Jurkat, Clone E6-1 (cell line): ENCODE measurements around the gene PNPLA7.
"Not testable (repeated sequence)": the region's sequence is repeated elsewhere in the genome, so short reads cannot be mapped to it uniquely, and the experiment has no call there.

Experiments
- DNase-seq: peaks from one replicate; pipeline ENCODE4 v3.0.0-alpha.2; 2011; ENCODE audit warnings: low read depth, low spot score
- H3K4me3 ChIP-seq: 2 replicates; pipeline ENCODE4 v1.5.1; 2011; ENCODE audit warnings: mild to moderate bottlenecking, low read length, control low read depth, moderate library complexity

The PNPLA7 gene

DNA sequence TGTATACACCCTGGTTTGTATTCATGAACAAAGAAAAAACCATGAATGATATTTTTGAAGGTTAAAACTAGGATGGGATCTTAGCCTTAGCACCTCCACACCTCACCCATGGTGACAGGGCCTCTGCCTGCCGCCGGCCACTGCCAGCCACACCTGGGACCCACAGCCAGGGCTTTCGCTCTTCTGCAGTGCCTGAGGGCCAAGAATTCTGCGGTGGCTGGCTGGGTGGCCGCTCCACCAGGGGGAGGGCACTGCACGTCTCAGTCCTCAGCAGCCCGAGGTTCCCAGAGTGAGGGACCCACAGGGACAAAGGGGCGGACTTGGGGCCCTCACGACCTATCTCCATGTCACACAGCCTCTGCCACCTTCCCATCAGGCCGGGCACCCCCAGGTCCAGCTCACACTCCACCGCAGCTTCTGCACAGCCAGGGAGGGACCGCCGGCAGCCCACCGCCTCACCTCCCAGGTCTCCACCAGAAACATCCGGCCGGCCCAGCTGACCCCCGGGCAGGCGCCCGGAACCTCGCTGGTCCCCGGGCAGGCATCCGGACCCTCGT, 134.1 kb downstream of the PNPLA7 start:
- no peak overlapping the region for H3K4me3 ChIP-seq
- DNase-seq, result no peak

DNA sequence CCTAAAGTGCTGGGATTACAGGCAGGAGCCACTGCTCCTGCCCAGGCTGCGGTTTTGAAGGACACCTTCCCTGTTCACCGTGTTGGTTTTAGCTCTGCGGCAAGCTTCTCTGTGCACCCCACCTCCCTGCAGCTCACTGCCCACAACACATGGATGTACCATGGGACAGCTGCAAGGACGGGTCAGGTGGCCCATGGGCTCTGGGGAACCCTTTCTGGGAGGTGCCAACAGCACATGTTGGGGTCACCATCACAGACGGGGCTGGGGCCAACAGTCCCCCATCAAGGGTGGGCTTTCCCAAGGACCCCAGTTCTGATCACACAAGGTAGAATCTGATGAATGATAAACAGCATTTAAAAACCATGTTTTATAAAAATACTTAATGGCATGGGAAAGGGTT, 134.8 kb downstream of the PNPLA7 start:
- no peak overlapping the region for H3K4me3 ChIP-seq
- no peak for DNase-seq

DNA sequence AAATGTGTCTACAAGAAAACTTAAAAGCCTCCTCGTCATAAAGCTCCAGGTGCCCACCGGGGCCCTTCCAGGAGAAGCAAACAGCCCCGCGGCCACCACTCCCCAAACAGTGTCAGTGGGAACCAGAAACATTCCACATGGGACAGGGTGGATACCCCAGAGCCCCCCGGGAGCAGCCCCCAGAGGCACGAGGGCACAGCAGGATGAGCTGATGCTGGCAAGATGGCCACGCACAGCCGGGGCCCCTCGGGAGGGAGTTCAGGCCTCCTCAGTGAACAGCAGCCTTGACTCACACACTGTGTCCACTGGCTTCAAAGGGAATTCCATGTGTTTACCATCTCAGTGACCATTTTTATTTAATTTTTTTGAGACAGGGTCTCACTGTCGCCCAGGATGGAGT, 137.8 kb downstream of the PNPLA7 start:
- H3K4me3 ChIP-seq, result no peak overlapping the region
- no peak for DNase-seq

DNA sequence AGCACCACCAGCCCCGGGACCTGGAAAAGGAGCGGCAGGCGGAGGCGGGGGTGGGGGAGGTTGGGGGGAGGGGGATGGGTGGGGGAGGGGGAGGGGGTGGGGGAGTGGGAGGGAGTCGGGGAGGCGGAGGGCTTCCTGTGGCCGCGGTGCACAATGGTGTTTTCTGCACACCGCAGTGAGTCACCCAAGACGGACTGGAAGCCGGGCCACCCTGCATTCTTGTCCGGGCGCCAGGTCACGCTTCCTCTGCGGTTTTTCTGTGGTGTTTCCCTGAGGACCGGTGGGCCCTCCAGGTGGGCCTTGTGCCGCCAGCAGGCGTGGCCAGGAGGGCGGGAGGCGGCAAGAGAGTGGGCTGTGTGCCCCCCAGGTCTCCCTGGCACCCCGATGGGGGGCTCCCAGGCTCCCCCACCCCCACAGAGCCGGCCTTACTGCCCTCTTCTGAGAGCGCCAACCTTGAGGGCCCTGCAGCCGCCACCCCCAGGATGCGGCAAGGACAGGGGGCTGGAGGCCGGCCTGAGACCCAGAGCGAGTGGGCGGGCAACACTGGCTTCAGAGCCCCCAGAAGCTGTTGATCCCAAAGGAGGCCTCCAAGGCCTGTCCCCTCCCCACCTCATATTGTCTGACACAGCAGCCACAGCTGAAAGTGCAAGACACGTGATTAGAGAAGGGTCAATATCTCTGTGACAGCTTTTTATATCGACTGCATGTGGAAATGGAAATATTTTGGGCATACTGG, 138.4 kb downstream of the PNPLA7 start:
- no peak for DNase-seq
- no peak overlapping the region for H3K4me3 ChIP-seq

DNA sequence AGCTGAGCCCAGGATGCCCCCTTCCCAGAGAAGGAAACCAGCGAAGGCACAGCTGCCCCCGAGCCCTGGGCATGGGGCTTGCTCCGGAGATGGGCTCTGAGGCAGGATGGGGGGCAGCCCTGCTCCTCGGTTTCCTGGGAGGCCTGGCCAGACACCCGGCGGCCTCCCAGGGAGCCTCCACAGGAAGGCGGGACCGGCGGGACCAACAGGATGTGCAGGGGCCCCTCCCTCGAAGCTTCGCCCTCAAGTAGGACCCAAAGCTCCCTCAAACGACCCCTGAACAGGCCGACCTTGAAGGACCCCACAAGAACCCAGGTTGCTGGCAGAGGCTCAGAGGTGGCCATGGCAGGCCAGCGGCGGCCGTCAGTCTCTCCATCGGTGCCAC, 138.9 kb downstream of the PNPLA7 start:
- H3K4me3 ChIP-seq, result no peak overlapping the region

DNA sequence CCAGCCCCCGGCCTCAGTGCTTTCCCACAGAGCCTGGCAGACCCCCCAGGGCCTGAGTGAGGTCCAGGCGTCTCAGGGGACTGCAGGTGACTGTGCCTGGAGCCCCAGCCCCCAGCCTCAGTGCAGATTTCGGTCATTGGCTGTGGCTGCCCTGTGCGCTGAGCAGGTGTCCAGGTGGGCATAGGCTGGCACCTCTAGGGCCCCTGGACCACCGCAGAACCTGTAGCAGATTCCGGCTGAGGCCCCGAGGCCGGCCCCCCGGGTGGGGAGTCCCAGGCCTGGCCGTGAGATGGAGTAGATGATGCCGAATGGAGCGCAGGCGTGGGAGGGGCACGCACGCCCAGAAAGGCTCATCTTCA, 139.3 kb downstream of the PNPLA7 start:
- no peak for DNase-seq
- no peak overlapping the region for H3K4me3 ChIP-seq

More for the DNA sequence above, 138.9 kb downstream of the PNPLA7 start:
- no peak for DNase-seq

DNA sequence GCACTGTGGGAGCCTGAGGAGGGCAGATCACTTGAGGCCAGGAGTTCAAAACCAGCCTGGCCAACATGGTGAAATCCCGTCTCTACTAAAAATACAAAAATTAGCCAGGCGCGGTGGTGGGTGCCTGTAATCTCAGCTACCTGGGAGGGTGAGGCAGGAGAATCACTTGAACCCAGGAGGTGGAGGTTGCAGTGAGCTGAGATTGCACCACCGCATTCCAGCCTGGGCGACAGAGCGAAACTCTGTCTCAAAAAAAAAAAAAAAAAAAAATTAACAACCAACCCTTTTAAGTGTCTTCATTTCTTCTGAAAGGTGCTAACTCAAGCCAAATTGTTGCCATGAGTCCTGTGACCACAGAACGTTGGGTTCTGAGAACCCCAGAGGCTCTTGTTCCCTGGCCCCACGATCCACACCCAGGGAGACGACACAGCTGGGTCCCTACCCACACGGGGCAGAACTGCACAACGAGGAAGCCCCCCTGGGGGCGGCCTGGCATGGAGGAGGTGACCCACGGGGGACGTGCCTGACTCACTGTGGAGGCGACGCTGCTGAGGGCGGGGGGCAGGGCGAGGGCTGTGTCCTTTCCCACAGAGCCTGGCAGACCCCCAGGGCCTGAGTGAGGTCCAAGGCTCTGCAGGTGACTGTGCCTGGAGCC, 139.8 kb downstream of the PNPLA7 start:
- not testable (repeated sequence) for H3K4me3 ChIP-seq, DNase-seq
